Heart left ventricle (tissue), 13 donors: ENCODE data around the gene DHRS3.
"Not testable (repeated sequence)": the region's sequence is repeated elsewhere in the genome, so short reads cannot be mapped to it uniquely, and the experiment has no call there.

Experiments used
- POLR2A ChIP-seq, 2 donors: fragments of 450-650 bp; IDR thresholded peaks; one replicate each; pipeline ENCODE4 v1.6.1; 2017; ENCODE audit warnings: antibody characterized with exemption in 2 of 2, mild to moderate bottlenecking in 2 of 2, moderate library complexity in 2 of 2
- TF ChIP-seq, protein P1 (sequence below), 12 donors: fragments of 200-600 bp; sonication (generic) in 4 of 12; IDR thresholded peaks; one replicate each; pipeline versions ENCODE4 v1.5.0 to v1.8.0; 2018 to 2022; ENCODE audit warnings: antibody characterized with exemption in 12 of 12, mild to moderate bottlenecking in 5 of 12
- donor health status: ischemic (EF 13 %, LVEDD 7.1; RV severe dilation, severe dysfunction).
- donor health status: DM: no; HTN: yes; CAD: no.
- donor health status: DM: no; HTN: no; CAD: no.
- donor health status: ischemic (EF 25% LVEDD 6.9; RV normal size, moderate dysfunction).
- donor health status: ischemic (EF 25% LVEDD 5.7; RV mildly dilated, moderate dysfunction).
- donor health status: ischemic (EF 35%, LVEDD 5.7; RV mildly dilated, moderate dysfunction).
- donor health status: nonischemic (EF 11% LVEDD 7.7; RV severe dilation, severe dysfunction).
- donor health status: DM: yes; HTN: yes; CAD: no.
- donor health status: PGD.
- donor health status: ischemic (EF 29% LVEDD 5.4; RV normal size, mild dysfunction).
- donor health status: nonischemic (EF 23%, LVEDD 6.1; RV moderate dilation, normal function).

DNA sequence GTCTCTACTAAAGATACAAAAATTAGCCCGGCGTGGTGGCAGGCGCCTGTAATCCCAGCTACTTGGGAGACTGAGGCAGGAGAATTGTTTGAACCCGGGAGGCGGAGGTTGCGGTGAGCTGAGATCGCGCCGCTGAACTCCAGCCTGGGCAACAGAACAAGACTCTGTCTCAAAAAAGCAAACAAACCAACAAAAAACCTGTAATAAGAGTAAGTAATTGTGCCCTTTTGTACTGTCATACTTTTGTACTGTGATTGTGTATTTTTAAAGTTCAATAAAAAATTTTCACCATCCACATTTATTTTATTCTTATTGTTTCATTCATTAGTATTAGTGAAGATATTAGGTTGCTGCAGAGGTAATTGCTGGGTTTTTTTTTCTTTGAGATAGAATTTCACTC lies 95.2 kb downstream of the DHRS3 start:
- not testable (repeated sequence) for TF ChIP-seq POLR2A (IDR thresholded peaks at IDR 0.05)
- TF ChIP-seq, protein P1, sequence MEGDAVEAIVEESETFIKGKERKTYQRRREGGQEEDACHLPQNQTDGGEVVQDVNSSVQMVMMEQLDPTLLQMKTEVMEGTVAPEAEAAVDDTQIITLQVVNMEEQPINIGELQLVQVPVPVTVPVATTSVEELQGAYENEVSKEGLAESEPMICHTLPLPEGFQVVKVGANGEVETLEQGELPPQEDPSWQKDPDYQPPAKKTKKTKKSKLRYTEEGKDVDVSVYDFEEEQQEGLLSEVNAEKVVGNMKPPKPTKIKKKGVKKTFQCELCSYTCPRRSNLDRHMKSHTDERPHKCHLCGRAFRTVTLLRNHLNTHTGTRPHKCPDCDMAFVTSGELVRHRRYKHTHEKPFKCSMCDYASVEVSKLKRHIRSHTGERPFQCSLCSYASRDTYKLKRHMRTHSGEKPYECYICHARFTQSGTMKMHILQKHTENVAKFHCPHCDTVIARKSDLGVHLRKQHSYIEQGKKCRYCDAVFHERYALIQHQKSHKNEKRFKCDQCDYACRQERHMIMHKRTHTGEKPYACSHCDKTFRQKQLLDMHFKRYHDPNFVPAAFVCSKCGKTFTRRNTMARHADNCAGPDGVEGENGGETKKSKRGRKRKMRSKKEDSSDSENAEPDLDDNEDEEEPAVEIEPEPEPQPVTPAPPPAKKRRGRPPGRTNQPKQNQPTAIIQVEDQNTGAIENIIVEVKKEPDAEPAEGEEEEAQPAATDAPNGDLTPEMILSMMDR (IDR thresholded peaks at IDR 0.05), result not testable (repeated sequence)
